ENCODE results near the gene GATD1. TPM values are rescaled to one million over a fixed set of nuclear protein-coding genes. Genes with fewer than 3 reads are reported as not detected.

Gene GATD1
- total and polyA plus RNA-seq, 9 of the 15 experiments (the other 6 are each of a cell fraction or from before 2014, with no cell fraction given), result 2.8 to 144 (median 36.9) TPM

- TF ChIP-seq PBX2 (CRISPR knock-in tag; IDR thresholded peaks at IDR 0.05; ENCODE audit: low read depth) (no peak), PBX2 (tag; conservative IDR thresholded peaks at IDR 0.05; ENCODE audit: low read depth) (no peak), SMAD3 (CRISPR knock-in tag; conservative IDR thresholded peaks at IDR 0.05) (no peak), BRD9 (IDR thresholded peaks at IDR 0.05; ENCODE audit: low read depth, partially characterized antibody) (no peak), CBX2 (IDR thresholded peaks at IDR 0.05; ENCODE audit: insufficient read depth, low read length, poor library complexity, severe bottlenecking) (no peak), HLTF (IDR thresholded peaks at IDR 0.05) (no peak), CBFB (CRISPR knock-in tag; IDR thresholded peaks at IDR 0.05) (no peak), POLR2B (IDR thresholded peaks at IDR 0.05; ENCODE audit: low read depth, partially characterized antibody) (peak; percentile 26), ZEB2 (IDR thresholded peaks at IDR 0.05) (no peak), NR4A1 (CRISPR knock-in tag; IDR thresholded peaks at IDR 0.05) (no peak), NR4A1 (tag; IDR thresholded peaks at IDR 0.05) (no peak), MYNN (IDR thresholded peaks at IDR 0.05) (peak; percentile 65; the same call in 1 of the 2 replicates), MYNN (CRISPR knock-in tag; IDR thresholded peaks at IDR 0.05) (no peak), RBM17 (IDR thresholded peaks at IDR 0.05; ENCODE audit: borderline replicate concordance, low read depth, low read length) (no peak), THRAP3 (IDR thresholded peaks at IDR 0.05; ENCODE audit: borderline replicate concordance) (no peak), ZNF785 (CRISPR knock-in tag; IDR thresholded peaks at IDR 0.05) (no peak), ZNF232 (CRISPR knock-in tag; IDR thresholded peaks at IDR 0.05) (no peak), TCF7L2 (IDR thresholded peaks at IDR 0.05; ENCODE audit: low read depth, low read length) (no peak), HNRNPLL (IDR thresholded peaks at IDR 0.05; ENCODE audit: low read depth, low read length, poor library complexity, severe bottlenecking) (no peak), TAF15 (IDR thresholded peaks at IDR 0.05; ENCODE audit: low read depth, low read length) (no peak), ZFX (CRISPR knock-in tag; IDR thresholded peaks at IDR 0.05) (no peak), ELF4 (CRISPR knock-in tag; IDR thresholded peaks at IDR 0.05) (no peak), SREBF1 (IDR thresholded peaks at IDR 0.05; ENCODE audit: borderline replicate concordance, low read depth, low read length) (no peak), SAFB2 (IDR thresholded peaks at IDR 0.05; ENCODE audit: borderline replicate concordance, low read depth, low read length, severe bottlenecking) (no peak)
Measured at GRCh38 chr11:767238-767637, 10.0 kb downstream of the GATD1 start (continued).

Data from K562 (cell line).